NCI-H748 treated with DMSO at 0.1 percent for 48 hours (cell line): ENCODE measurements around the gene LRP10.
A peak's percentile ranks its signal among the peaks of the same experiment; 100 is the strongest.

Source experiments
- DNase-seq: peaks from one replicate; lab custom pipeline; 2025; lab: John Stamatoyannopoulos, UW

Gene LRP10

GRCh38 chr14:22919601-22919921 lies 48.0 kb downstream of the LRP10 start:
- no peak for DNase-seq

GRCh38 chr14:22920697-22921096 lies 49.2 kb downstream of the LRP10 start:
- DNase-seq: no peak

- no peak for DNase-seq
Measured at GRCh38 chr14:22922294-22922693, 50.8 kb downstream of the LRP10 start.

GRCh38 chr14:22923746-22924145 lies 52.2 kb downstream of the LRP10 start:
- DNase-seq: no peak

DNA sequence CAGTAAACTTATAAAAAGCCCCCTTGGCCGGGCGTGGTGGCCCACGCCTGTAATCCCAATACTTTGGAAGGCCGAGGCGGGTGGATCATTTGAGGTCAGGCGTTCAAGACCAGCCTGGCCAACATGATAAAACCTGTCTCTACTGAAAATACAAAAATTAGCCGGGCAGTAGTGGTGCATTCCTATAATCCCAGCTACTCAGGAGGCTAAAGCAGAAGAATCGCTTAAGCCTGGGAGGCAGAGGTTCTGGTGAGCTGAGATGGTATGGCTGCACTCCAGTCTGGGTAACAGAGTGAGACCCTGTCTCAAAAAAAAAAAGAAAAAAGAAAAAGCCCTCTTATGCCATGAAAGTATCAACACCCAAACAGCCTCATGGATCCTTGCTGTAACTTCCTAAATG lies 54.0 kb downstream of the LRP10 start:
- no peak for DNase-seq

DNA sequence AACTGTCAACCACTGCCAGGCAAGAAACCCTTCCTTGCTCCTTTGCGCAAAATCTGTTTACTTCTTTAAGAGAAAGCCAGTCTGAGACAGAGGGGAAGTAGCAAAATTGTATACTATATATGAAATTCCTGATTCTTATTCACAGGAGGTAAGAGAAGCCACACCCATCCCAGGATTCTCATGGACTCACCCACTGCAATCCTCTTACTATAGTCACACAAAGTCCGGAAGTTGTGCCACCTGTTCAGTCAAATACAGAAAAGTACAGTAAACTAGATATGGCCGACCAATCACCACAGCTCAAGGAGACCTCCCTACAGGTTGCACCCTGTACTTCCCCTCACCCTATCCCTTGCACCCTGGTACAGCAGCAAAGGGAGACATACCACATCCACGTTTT lies 54.8 kb downstream of the LRP10 start:
- no peak for DNase-seq

DNA sequence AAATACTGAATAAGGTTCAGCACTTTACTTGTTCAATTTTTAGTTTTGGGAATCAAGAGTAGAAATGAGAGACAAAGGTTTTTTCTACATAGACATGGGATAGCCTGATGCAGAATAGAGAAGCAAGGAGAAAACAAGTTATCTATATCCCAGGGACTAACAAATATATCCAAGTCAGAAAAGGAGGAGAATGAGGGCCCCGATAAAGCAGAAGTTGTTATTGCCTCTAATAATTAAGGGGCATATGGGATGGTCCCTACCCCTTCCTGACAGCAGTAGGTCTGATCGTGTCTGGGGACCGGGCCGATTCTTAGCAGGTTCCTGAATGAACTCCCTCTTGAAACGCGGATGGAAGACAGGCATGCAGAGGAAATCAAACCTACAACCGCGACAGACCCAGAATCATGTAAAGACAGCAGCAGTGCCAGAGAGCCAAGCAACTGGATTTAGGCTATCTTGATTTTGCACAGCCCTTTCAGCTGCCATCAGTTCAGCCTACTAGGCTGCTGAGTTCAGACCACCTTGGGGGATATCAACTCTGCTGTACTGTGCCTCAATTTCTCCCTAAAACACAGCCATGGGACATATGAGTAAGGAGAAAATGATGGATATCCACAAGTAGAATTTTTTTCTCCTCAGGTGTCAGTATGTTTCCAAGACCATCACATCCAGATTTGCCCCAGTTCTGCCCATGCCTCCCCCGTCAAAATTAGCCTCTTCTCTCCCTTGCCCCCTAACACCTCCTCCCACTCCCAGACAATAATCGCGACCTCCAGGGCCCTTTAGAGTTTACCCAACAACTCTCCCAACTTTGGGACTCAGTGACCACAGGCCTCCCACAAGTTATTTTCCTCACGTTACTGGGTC lies 56.9 kb downstream of the LRP10 start:
- DNase-seq: no peak

GRCh38 chr14:22929104-22929960 lies 57.8 kb downstream of the LRP10 start, which contains the start of gene PRMT5:
TSS of gene PRMT5 (minus strand) at chr14:22929376. CDS start at chr14:22929361, 15 bp downstream.
- peak; percentile 98 for DNase-seq

DNA sequence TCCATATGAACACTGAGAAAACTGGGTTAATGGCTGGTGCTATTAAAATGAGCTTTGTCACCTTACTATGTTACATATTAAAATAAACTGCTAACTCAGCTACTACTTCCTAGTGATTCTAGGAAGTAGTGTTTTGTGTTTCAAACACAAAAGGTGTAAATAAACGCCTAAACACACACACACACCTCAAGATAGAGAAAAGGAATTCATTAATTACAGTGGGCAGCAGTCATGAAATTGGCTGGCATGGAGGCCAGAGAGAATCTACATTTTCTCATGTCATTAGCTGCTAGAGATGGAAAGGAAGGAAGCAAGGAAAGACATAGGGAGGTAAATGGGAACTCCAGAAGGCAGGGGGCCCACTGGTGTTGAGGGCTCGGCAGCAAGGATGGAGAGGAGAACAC lies 58.4 kb downstream of the LRP10 start:
- peak; percentile 75 for DNase-seq
